GM18870 (cell line): ENCODE results near the gene AKR1C2.
"Not testable (repeated sequence)": the region's sequence is repeated elsewhere in the genome, so short reads cannot be mapped to it uniquely, and the experiment has no call there.

Experiments
- ATAC-seq: cut with Tn5 transposase; IDR thresholded peaks from one replicate; pipeline ENCODE4 v1.9.1; 2021; ENCODE audit warnings: moderate library complexity; ENCODE audit not compliant: unreplicated experiment

The AKR1C2 gene

GRCh38 chr10:4962308-4962707 lies 41.3 kb downstream of the AKR1C2 start:
- not testable (repeated sequence) for ATAC-seq

DNA sequence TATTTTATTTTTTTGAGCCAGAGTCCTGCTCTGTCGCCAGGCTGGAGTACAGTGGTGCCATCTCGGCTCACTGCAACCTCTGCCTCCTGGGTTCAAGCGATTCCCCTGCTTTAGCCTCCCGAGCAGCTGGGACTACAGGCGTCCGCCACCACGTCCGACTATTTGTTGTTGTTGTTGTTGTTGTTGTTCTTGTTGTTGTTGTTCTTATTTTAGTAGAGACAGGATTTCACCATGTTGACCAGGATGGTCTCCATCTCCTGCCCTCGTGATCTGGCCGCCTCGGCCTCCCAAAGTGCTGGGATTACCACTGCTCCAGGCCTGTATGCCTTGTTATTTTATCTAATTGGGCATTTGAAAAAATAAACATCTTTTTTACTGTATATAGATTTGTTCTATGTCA lies 42.1 kb downstream of the AKR1C2 start:
- not testable (repeated sequence) for ATAC-seq

DNA sequence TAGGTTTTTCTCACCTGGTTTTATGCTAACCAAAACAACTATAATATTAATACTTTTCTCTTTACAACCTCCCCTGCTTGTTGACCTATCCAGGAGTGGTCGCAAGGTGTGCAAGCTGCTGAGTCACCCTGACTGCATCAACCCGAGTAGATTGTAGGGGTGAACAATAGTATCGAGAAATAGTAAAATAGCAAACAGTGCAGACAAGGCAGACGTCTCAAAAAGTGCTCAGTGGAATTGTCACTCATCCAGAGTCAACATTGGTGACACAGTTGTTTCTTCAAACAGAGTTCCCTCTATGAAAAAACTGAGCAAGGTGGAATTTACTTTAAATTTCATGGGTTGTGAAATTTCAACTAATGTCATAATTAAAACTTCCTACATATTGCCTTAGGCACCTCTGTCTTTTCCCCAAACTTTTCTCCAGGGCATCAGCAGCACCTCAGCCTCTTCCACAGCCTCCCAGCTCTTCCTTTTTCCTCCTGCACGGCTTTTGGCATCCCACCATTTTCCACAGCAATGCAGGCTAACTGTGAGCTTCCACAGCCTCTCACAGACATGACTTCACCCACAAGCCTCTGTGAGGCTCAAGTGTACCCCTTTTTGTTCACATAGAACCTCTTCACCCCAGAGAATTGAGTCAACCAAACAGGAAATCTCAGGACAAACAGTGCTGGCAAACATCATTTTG lies 46.6 kb downstream of the AKR1C2 start:
- not testable (repeated sequence) for ATAC-seq

- ATAC-seq, result not testable (repeated sequence)
Observed at GRCh38 chr10:4956088-4956487, 47.6 kb downstream of the AKR1C2 start.

DNA sequence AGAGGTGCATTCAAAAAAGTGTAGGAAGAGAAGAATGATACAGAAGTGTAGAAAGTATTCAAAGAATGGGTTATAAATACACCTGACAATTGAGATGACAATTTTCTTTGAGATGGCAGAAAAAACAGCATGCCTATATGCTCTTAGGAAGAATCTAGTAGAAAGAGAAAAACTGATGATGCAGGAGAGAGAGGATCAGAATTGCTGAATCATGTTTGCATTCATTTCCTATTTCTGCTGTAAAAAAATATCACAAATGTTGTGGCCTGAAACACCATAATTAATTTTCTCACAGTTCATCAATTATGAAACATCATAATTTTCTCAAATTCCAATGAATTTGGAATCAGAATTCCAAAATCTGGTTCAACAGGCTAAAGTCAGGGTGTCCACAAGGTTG lies 50.3 kb downstream of the AKR1C2 start:
- no peak for ATAC-seq

GRCh38 chr10:4951512-4952162 lies 52.0 kb downstream of the AKR1C2 start:
- ATAC-seq, result not testable (repeated sequence)

- no peak for ATAC-seq
Observed at GRCh38 chr10:4947635-4948596, 55.7 kb downstream of the AKR1C2 start.

DNA sequence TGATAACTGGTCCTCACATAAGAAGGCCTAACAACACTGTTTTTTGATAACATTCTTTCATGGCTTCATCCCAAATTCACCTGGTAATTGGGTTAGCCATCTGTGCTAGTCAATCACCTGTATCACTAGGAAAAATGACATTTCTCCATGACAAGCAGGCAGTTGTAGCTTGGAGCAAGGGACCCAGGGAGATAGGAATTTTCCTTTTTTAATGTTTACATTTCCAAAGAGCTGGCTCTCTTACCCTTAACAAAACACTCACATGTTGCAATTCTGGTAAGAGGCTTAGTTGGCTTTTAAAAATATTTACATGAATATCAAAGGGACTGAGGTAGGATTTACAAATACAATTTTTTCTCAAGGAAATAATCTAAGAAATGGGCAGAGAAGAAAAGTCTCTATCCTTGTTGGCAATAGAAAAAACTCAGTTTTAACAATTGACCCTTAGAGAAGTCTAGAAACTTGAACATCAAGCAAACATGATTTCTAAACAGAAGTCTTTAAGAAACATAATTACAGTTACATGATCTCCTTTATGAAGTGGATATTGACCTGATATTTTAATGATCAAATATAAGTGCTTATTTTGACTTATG lies 56.5 kb downstream of the AKR1C2 start:
- ATAC-seq, result no peak

- no peak for ATAC-seq
Observed at GRCh38 chr10:4945766-4946717, 57.6 kb downstream of the AKR1C2 start.

DNA sequence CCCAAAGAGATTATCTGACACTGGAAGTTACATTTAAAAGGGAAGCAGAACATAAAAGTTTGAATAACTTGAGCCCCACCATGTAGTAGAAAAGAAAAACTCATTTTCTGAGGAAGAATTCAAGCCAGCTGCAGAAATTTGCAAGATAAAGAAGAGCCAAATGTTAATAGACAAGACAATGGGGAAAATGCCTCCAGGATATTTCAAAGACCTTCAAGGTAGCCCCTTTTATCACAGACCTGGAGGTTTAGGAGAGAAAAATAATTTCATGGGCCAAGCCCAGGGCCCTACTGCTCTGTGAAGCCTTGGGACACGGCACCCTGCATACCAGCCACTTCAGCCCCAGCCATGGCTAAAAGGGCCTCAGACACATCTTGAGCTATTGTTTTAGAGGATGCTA lies 58.8 kb downstream of the AKR1C2 start:
- ATAC-seq, result no peak

DNA sequence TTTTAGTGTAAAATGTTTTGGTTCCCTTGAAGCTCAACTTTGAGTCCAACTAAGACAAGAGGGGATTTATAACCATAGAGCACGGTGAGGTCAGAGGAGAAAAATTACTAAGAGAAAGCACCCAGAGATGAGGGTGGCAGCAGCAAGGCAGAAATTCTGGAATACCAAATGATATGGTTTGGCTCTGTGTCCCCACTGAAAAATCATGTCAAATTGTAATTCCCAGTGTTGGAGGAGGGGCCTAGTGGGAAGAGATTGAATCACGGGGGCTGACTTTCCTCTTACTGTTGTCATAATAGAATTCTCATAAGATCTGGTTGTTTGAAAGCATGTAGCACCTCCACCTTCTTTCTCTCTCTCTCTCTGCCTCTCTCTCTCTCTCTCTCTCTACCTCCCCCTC lies 59.8 kb downstream of the AKR1C2 start:
- no peak for ATAC-seq

DNA sequence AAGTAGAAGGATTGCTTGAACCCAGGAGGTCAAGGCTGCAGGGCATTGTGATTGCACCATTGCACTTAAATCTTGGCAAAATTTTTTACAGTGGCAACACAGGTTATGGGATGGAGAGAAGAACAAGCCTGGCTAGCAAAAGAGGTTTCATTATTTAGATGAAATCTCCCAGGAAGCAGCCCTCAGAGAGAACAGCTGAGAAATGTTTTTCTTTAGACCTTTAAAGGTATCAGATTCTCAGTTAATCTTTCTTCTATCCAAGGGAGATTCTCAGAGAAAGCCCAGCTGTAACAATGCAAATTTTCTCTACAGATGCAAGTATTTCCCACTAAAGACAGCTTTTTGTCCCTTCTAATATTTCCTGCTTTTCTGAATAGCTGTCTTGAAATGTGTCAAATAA lies 60.2 kb downstream of the AKR1C2 start:
- ATAC-seq, result not testable (repeated sequence)

- ATAC-seq, result not testable (repeated sequence)
Observed at GRCh38 chr10:4942931-4943330, 60.7 kb downstream of the AKR1C2 start.

DNA sequence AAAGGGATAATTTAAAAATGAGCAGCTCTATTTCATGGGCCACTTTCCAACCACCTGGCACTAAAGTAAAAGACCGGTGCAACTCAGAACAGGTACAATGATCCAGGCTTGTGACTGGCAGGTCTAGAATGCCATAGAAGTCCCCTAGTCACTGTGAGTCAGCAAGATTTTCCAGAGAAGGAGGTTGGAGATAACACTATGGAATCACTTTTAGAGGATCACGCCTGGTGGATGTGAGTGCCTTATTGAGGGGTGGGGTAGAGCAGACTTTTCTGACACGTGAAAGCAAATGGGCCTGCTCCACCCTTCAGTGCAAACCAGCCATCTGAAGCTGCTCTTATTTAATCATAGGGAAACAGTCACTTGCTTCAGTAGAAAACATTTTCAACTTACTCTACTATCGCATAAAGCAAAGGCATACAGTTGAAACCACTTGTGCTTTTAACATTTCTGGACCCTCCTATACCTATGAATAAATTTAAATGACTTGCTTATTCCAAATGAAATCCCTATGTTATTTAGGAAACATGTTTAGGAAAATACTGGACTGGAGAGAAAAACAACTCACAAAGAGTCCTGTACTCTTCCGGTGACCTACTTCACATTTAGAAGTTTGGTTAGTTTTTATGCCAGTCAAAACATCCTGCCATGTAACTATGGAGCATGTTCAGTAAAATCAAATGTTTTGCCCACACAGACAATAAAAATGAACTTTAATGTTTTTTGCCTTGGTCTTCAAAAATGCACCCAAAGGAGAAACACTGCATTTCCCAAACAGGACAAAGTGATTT lies 61.9 kb downstream of the AKR1C2 start:
- ATAC-seq, result no peak

- ATAC-seq, result not testable (repeated sequence)
Observed at GRCh38 chr10:4940909-4941308, 62.7 kb downstream of the AKR1C2 start.

DNA sequence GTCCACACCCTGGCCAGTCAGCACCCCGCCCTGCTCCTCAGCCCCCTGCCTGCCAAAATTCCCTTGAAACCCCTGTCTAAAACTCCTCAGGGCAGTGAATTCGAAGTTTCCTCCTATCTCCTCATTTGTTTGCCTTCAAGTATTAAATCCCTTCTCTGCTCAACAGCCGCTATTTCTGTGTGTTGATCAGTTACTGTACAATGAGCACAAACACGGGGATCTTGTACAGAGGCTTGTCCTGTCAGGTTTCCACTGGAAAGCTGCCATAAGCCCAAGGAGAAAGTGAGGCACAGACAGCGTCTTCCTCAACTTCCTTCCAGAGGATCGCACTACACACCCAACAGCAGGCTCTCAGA lies 63.6 kb downstream of the AKR1C2 start:
- not testable (repeated sequence) for ATAC-seq

DNA sequence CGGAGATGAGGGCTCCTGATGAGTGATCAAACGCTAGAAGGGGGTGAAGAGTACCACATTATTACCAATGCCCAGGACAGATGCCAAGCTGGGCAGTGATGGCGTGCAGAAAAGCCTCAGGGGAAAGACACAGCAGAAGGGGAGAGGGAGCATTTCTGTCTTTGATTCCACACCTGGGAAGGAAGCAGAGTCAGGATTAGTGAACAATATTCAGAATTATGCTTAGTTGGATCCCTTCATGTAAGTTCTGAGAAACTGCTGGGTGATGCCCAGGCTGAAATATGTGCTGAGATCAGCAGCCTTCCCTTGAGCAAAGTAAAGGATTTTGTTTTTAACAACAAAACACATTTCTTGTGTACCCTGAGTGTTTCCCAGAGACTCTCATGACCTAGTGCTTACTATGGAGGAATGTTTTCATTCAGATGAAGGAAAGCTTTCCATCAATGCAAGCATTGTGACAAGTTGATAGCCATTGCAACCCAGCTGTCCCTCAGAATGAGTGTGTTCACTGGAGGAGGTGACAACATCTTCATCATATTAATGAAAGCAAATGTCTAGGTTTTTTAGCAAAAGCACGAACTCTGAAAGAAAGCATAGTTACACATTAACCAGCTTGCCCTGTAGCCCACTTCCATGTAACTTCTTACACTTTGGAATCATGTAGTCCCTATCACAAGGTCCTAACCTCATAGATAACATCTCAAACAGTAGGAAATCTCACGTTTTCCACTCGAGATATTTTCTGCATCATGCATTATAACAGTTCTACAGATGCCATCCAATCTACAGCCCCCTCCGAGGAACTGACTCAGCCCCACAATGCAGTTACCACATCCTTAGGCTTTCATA lies 64.2 kb downstream of the AKR1C2 start:
- no peak for ATAC-seq
